ENCODE data around the gene PPP1R9B.

Gene PPP1R9B

DNA sequence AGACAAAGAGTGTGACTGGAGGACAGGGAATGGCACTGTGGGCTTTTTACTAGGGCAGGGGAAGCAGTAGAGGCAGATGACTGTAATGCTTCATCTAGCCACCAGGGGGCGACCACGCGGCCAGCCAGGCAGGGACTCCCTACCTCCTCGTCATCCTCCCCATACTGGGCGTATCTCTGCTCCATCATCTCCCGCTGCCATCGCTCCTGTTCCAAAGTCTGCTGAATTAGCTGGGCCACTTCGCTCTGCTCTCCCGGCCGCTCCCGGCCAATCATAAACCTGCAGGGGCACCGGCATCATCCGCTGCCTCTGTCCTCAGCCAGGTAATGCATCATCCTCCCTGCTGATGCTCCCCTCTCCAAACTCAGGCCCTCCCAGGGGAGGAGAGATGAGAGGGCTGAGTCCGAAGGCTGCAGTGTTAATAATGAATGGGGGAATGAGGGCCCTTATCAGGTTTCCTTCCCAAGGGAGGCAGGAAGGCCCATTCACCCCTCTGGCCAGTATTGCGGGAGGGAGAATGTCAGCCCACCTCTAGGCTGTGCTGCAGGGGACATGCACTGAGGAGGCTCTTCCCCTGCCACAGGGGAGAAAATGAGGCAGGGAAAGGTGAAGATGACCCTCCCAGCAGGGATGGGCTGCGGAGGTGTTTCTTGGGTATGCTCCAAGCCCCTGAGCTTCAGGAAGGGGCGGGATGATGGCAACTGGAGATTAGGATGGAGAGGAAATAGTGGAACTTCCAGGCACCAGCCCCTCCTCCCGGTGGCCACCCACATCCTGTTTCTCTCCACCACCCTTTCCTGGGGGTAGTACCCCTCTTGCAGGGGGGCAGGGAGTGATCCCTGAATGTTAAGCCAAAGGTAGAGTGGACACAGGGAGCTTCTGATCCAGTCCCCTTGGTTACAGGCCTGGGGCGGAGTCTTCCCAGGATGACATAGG is 10.3 kb downstream of the PPP1R9B start:
- DNase-seq (ENCODE audit: low spot score) (peak; percentile 76), ATAC-seq (ENCODE audit: low read depth) (peak; percentile 75)
- no peaks in the 10 kb centered on the region for H3K9me3 ChIP-seq (ENCODE audit: severe bottlenecking)
- peaks cover under 1% of the 10 kb centered on the region for H3K4me1 ChIP-seq (ENCODE audit: insufficient read depth, poor library complexity, severe bottlenecking)
- H3K27me3 ChIP-seq (ENCODE audit: insufficient read depth, poor library complexity, severe bottlenecking) = no peaks in the 10 kb centered on the region
- H3K36me3 ChIP-seq (ENCODE audit: low read depth) = peaks cover 87% of the 10 kb centered on the region
- TF ChIP-seq, protein P1, sequence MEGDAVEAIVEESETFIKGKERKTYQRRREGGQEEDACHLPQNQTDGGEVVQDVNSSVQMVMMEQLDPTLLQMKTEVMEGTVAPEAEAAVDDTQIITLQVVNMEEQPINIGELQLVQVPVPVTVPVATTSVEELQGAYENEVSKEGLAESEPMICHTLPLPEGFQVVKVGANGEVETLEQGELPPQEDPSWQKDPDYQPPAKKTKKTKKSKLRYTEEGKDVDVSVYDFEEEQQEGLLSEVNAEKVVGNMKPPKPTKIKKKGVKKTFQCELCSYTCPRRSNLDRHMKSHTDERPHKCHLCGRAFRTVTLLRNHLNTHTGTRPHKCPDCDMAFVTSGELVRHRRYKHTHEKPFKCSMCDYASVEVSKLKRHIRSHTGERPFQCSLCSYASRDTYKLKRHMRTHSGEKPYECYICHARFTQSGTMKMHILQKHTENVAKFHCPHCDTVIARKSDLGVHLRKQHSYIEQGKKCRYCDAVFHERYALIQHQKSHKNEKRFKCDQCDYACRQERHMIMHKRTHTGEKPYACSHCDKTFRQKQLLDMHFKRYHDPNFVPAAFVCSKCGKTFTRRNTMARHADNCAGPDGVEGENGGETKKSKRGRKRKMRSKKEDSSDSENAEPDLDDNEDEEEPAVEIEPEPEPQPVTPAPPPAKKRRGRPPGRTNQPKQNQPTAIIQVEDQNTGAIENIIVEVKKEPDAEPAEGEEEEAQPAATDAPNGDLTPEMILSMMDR (IDR thresholded peaks at IDR 0.05; ENCODE audit: poor library complexity, severe bottlenecking) = peak; percentile 94
- H3K4me3 ChIP-seq (ENCODE audit: severe bottlenecking) = no peak overlapping the region
- H3K27ac ChIP-seq (ENCODE audit: poor library complexity, severe bottlenecking) = peak overlapping the region; percentile 3

DNA sequence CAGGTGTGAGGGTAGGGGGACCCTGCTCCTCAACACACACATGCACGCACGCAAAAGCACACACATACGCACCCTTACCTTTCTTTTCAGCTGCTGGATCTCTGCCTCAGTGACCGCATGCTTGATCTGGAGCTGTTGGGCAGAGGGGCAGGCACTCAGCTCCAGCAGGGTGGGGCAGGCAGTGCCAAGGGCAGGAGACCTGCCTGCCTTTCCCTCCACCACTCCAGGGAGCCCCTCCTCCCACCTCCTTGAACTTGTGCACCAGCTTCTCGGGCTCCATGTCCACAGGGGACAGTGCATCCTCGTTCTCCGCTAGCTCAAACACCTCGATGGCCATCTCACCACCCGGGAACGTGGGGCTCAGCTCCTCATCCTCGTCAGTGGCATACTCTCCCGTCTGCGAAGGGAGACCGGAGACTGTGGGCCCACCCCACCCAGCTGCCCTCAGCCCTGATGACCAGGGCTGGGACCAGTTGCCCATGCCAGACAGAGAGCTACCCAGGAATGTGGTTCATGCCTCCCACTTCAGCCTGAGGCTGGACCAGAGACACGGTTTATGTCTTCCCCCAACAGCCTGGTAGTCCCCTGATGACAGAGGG is 11.2 kb downstream of the PPP1R9B start:
- no peak overlapping the region for H3K27ac ChIP-seq (ENCODE audit: poor library complexity, severe bottlenecking)
- no peak for DNase-seq (ENCODE audit: low spot score)

DNA sequence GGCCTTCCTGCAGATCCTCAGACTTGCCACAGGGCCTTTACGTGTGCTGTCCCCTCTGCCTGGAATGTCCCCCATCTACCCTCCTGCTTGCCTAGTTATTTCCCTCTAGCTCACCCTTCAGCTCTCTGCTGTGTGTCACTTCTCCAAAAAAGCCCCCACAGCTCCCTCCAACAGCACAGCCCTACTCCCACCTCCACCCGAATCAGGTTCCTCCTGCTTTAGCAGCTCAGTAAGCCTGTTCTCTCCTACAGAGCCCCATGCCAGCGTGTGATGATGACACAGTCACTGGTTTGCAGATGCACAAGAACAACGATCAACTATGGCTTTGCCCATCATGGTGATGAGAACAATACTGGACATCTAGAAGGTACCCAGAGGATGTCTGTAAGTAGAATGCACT is 13.4 kb downstream of the PPP1R9B start:
- DNase-seq (ENCODE audit: low spot score) (no peak), ATAC-seq (ENCODE audit: low read depth) (no peak)
- TF ChIP-seq, protein P1 (IDR thresholded peaks at IDR 0.05; ENCODE audit: poor library complexity, severe bottlenecking) = no peak
- H3K9me3 ChIP-seq (ENCODE audit: severe bottlenecking) = no peaks in the 10 kb centered on the region
- peaks cover 66% of the 10 kb centered on the region for H3K36me3 ChIP-seq (ENCODE audit: low read depth)
- no peaks in the 10 kb centered on the region for H3K4me1 ChIP-seq (ENCODE audit: insufficient read depth, poor library complexity, severe bottlenecking)
- no peaks in the 10 kb centered on the region for H3K27me3 ChIP-seq (ENCODE audit: insufficient read depth, poor library complexity, severe bottlenecking)
- no peak overlapping the region for H3K27ac ChIP-seq (ENCODE audit: poor library complexity, severe bottlenecking)
- no peak overlapping the region for H3K4me3 ChIP-seq (ENCODE audit: severe bottlenecking)

More for the DNA sequence above, 11.2 kb downstream of the PPP1R9B start:
- TF ChIP-seq, protein P1 (IDR thresholded peaks at IDR 0.05; ENCODE audit: poor library complexity, severe bottlenecking) = no peak
- no peak for ATAC-seq (ENCODE audit: low read depth)
- no peaks in the 10 kb centered on the region for H3K9me3 ChIP-seq (ENCODE audit: severe bottlenecking)
- H3K27me3 ChIP-seq (ENCODE audit: insufficient read depth, poor library complexity, severe bottlenecking) = no peaks in the 10 kb centered on the region
- no peak overlapping the region for H3K4me3 ChIP-seq (ENCODE audit: severe bottlenecking)
- H3K4me1 ChIP-seq (ENCODE audit: insufficient read depth, poor library complexity, severe bottlenecking) = no peaks in the 10 kb centered on the region
- H3K36me3 ChIP-seq (ENCODE audit: low read depth) = peaks cover 83% of the 10 kb centered on the region

DNA sequence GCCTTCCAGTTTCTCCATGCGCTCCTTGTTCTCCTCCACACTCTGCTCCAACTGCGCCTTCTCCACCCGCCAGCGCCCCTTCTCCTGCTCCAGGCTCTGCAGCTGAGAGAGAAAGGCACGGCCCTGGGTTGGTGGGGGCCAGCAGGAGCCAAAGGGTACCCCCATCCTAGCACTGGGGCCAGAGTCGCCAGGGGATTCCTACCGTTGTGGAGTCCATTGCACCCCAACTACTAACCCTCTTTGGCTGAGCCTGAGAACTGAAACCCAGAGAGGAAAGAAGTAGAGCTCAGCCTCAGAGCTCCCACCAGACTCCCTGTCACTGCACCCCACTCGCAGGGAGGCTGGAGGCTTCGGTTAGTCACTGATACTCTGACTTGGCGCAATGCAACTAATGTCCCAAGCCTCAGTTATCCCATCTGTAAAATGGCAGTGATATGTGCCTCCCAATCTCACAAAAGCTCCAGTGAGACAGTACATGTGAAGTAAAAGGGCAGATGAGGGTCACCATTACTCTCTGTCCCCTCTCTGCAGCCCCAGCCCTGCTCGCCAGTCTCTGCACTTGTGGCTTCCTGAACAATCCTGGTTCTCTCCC is 14.3 kb downstream of the PPP1R9B start:
- Histone ChIP-seq H3K9me3 (ENCODE audit: severe bottlenecking) (no peaks in the 10 kb centered on the region), H3K27ac (ENCODE audit: poor library complexity, severe bottlenecking) (no peak overlapping the region), H3K36me3 (ENCODE audit: low read depth) (peaks cover 60% of the 10 kb centered on the region), H3K4me3 (ENCODE audit: severe bottlenecking) (no peak overlapping the region), H3K4me1 (ENCODE audit: insufficient read depth, poor library complexity, severe bottlenecking) (no peaks in the 10 kb centered on the region), H3K27me3 (ENCODE audit: insufficient read depth, poor library complexity, severe bottlenecking) (no peaks in the 10 kb centered on the region)
- ATAC-seq (ENCODE audit: low read depth) (no peak), DNase-seq (ENCODE audit: low spot score) (no peak)
- TF ChIP-seq, protein P1 (IDR thresholded peaks at IDR 0.05; ENCODE audit: poor library complexity, severe bottlenecking) = no peak

All from RWPE2 (cell line).